ENCODE results near the gene KIF6. TPM values are rescaled to one million over a fixed set of nuclear protein-coding genes. Genes with fewer than 3 reads are reported as not detected.
A peak's percentile ranks its signal among the peaks of the same experiment; 100 is the strongest.

The KIF6 gene
- total and polyA plus RNA-seq, 8 donors: 0.19 to 1.0 (median 0.44) TPM

DNA sequence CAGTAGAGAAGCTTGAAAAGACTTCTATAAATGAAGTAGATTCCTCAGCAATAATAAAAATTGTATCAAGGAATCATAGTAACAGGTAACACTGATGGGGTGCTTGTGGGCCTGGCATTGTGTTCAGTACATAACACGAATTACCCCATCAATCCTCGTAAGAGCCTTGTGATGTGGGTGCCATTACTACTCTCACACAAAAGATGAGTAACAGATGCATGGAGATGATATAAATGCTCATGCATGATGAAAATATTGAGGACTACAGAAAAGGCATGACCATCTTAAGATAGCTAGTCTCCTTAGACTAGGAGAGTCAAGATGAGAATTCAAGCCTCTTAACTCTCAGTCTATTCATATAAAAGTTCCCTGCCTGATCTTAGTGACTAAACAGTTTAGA lies 158.1 kb downstream of the KIF6 start:
- H3K27me3 ChIP-seq: no peaks in the 10 kb centered on the region
- H3K27ac ChIP-seq: no peak overlapping the region
- no peak for ATAC-seq
- TF ChIP-seq, protein P1, sequence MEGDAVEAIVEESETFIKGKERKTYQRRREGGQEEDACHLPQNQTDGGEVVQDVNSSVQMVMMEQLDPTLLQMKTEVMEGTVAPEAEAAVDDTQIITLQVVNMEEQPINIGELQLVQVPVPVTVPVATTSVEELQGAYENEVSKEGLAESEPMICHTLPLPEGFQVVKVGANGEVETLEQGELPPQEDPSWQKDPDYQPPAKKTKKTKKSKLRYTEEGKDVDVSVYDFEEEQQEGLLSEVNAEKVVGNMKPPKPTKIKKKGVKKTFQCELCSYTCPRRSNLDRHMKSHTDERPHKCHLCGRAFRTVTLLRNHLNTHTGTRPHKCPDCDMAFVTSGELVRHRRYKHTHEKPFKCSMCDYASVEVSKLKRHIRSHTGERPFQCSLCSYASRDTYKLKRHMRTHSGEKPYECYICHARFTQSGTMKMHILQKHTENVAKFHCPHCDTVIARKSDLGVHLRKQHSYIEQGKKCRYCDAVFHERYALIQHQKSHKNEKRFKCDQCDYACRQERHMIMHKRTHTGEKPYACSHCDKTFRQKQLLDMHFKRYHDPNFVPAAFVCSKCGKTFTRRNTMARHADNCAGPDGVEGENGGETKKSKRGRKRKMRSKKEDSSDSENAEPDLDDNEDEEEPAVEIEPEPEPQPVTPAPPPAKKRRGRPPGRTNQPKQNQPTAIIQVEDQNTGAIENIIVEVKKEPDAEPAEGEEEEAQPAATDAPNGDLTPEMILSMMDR (IDR thresholded peaks at IDR 0.05): no peak
- DNase-seq: no peak
- FAIRE-seq: no peak
- intact Hi-C loops (cut with DNase I): no loop called here
- no peaks in the 10 kb centered on the region for H3K36me3 ChIP-seq
- 92 to 93% methylated on average over 2 of the region's 2 CpGs for WGBS, 2 donors
- no peaks in the 10 kb centered on the region for H3K9me3 ChIP-seq
- no peak overlapping the region for H3K4me3 ChIP-seq
- H3K4me1 ChIP-seq: no peaks in the 10 kb centered on the region

DNA sequence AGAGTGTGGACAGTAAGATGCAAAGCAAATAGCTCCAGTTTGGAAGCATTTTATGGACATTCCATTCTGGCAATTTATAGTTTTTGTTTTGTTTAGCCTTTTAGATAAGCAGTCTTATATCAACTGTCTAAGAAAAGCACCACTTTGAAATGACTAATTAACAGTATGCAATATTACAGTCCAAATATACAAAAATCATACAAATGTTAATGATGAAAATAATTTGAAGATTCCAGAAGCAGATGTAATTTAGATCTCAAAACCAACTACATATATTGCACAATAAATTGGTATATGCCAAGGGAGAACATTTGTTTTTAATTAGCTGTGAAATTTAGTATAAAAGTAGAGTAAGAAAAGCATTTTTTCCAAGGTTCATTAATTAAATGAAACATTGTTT lies 158.8 kb downstream of the KIF6 start:
- Histone ChIP-seq H3K36me3 (no peaks in the 10 kb centered on the region), H3K9me3 (no peaks in the 10 kb centered on the region), H3K4me3 (no peak overlapping the region), H3K27ac (no peak overlapping the region), H3K27me3 (no peaks in the 10 kb centered on the region), H3K4me1 (no peaks in the 10 kb centered on the region)
- intact Hi-C loops (cut with DNase I): no loop called here
- no peak for DNase-seq
- TF ChIP-seq, protein P1 (IDR thresholded peaks at IDR 0.05): no peak
- no peak for FAIRE-seq
- no peak for ATAC-seq

DNA sequence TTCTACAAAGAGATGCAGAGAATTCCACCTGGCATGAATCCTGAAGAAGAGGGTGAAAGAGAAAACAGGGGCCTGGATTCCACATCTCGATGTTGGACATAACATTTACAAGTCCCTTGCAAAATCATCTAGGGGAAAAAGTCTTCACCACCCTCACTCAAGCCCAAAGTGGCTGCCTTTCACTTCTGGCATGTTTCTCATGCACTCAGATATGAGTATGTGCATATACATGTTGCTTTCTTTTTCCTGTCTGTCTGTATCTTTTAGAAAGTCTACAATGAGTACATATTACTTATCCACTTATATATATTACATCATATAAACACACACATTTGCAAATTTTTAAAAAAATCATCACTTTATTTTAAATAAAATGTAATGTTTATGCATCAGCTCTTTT lies 159.3 kb downstream of the KIF6 start:
- H3K4me3 ChIP-seq: no peak overlapping the region
- intact Hi-C loops (cut with DNase I): no loop called here
- 77 to 87% methylated on average over 1 of the region's 1 CpG for WGBS, 2 donors
- H3K4me1 ChIP-seq: no peaks in the 10 kb centered on the region
- FAIRE-seq: no peak
- H3K27ac ChIP-seq: no peak overlapping the region
- H3K36me3 ChIP-seq: no peaks in the 10 kb centered on the region
- H3K9me3 ChIP-seq: no peaks in the 10 kb centered on the region
- H3K27me3 ChIP-seq: no peaks in the 10 kb centered on the region
- TF ChIP-seq, protein P1 (IDR thresholded peaks at IDR 0.05): no peak
- no peak for DNase-seq
- no peak for ATAC-seq

DNA sequence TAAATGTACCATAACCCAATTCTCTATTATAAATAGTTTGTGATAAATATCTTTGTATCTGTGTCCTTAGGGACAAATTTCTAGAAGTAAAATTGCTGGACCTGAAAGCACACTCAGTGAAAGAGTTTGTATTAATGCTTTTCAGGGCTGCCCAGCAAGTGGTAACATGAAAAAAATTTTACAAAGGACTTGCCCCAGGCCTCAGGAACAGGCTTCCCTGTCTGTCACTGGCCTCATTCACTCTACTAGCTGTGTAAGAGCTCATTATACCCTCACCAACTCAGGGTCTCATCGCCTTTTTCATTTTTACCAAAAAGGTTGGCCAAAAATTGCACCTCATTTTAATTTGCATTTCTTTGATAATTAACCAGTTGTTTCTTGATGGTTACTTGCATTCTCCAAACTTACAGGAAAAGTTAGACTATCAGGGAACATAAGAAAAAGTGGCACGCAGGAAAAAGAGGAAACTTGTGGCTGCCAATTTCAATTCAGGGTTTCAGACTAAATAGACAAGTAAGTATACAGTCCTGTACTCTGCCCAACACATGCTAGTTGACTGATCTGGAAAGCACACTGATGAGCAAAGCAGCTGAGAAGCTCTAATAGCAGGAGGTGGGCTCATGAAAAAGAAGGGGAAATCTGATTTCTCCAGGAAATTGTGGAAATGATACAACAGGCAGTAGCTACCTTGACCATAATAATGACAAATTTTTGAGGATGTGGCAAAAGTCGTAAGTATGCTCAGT lies 161.5 kb downstream of the KIF6 start:
- DNase-seq (no peak), ATAC-seq (no peak), FAIRE-seq (no peak)
- Histone ChIP-seq H3K27me3 (no peaks in the 10 kb centered on the region), H3K27ac (no peak overlapping the region), H3K4me3 (no peak overlapping the region), H3K4me1 (no peaks in the 10 kb centered on the region), H3K36me3 (no peaks in the 10 kb centered on the region), H3K9me3 (no peaks in the 10 kb centered on the region)
- TF ChIP-seq, protein P1 (IDR thresholded peaks at IDR 0.05): no peak
- intact Hi-C loops (cut with DNase I): no loop called here
- 80 to 83% methylated on average over 3 of the region's 3 CpGs for WGBS, 2 donors

DNA sequence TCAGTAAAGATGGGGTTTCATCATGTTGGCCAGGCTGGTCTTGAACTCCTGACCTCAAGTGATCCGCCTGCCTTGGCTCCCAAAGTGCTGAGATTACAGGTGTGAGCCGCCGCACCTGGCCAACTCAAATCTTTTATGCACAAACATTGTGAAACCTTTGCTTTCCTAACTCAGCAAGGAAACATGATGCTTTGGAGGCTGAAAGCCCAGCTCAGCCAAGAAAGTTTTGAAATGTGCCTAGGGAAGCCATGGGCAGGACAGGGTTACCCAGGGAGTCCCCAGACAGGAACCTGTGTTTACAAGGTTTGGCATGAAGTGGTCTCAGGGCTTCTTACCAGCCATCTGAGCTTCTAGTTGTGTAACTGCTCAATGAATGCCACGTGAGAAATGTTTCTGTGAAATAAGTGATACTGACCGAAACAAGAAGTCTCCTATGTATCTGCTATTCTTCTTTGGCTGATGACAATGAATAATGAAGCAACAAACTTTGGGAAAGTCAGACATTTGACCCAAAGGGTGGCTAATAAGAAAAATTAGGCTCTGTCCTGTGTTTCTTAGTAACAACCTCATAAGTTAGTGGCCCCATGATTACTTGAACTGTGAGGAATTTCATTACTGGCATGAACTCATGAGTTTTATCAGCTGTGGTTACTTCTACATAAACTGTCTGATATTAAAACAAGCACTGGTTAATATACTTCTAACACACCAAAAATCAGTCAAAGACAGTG lies 163.5 kb downstream of the KIF6 start:
- DNase-seq (peak; percentile 32 to 58 (median 48)), FAIRE-seq (no peak), ATAC-seq (peak; percentile 82 to 92 (median 85))
- no peak overlapping the region for H3K4me3 ChIP-seq
- no peaks in the 10 kb centered on the region for H3K27me3 ChIP-seq
- H3K36me3 ChIP-seq: no peaks in the 10 kb centered on the region
- intact Hi-C loops (cut with DNase I): no loop called here
- 41 to 43% methylated on average over 5 of the region's 5 CpGs for whole genome bisulfite sequencing, 2 donors
- TF ChIP-seq, protein P1 (IDR thresholded peaks at IDR 0.05): no peak
- no peaks in the 10 kb centered on the region for H3K4me1 ChIP-seq
- H3K27ac ChIP-seq: no peak overlapping the region
- no peaks in the 10 kb centered on the region for H3K9me3 ChIP-seq
